MG63 (cell line): ENCODE measurements around the gene ING4. TPM values are rescaled to one million over a fixed set of nuclear protein-coding genes. Genes with fewer than 3 reads are reported as not detected.

Experiments
- DNase-seq: peaks from one replicate; pipeline ENCODE4 v3.0.0-alpha.2; 2020
- H3K27me3 ChIP-seq: fragments of 250-450 bp; sonication (Bioruptor Pico); 2 replicates; pipeline ENCODE4 v1.5.1; 2020; ENCODE audit warnings: mild to moderate bottlenecking, moderate library complexity
- H3K36me3 ChIP-seq: fragments of 250-450 bp; sonication (Bioruptor Pico); 2 replicates; pipeline ENCODE4 v1.5.1; 2020; ENCODE audit warnings: mild to moderate bottlenecking, moderate library complexity
- H3K4me3 ChIP-seq: fragments of 250-450 bp; sonication (Bioruptor Pico); 2 replicates; pipeline ENCODE4 v1.5.1; 2020; ENCODE audit warnings: mild to moderate bottlenecking, moderate library complexity
- H3K9me3 ChIP-seq: fragments of 250-450 bp; sonication (Bioruptor Pico); 2 replicates; pipeline ENCODE4 v1.5.1; 2020; ENCODE audit warnings: mild to moderate bottlenecking, moderate library complexity
- total RNA-seq: library from RNA; depleted of rRNA; stranded (reverse); fragments of >200 nt; shearing (Covaris generic); gene quantifications from 2 replicates; pipeline ENCODE4 v1.2.3, GENCODE V29; 2014; ENCODE audit warnings: low replicate concordance

ING4 gene
- total RNA-seq, 1 experiment from 2014 or later, result 30.1 TPM

DNA sequence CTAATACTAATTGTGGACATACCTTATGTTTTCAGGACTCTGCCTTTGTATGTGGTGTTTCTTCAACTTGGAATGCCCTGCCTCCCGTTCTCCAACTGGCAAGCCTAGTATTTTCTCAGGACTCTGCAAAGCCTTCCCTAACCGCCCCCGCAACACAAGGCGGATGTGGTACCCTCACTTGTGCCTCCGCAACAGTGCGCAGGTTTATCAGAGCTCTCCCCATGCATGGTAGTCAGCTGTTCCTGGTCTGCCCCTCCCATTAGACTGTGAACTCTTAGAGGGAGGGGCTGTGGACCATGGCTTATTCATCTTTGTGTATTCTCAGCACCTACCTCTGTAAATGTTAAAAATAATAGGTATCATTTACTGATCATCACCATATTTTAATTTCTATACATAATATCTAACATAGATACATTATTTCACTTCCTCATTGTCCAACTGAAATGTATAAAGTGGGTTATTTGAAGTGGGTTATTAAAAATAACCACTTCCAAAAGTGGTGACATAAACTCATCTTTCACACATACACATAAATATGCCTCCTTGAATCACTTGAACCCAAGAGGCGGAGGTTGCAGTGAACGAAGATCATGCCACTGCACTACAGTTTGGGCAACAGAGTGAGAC, 36.1 kb downstream of the ING4 start:
- Histone ChIP-seq H3K9me3 (no peaks in the 10 kb centered on the region), H3K27me3 (no peaks in the 10 kb centered on the region), H3K36me3 (no peaks in the 10 kb centered on the region), H3K4me3 (no peak overlapping the region)
- no peak for DNase-seq

DNA sequence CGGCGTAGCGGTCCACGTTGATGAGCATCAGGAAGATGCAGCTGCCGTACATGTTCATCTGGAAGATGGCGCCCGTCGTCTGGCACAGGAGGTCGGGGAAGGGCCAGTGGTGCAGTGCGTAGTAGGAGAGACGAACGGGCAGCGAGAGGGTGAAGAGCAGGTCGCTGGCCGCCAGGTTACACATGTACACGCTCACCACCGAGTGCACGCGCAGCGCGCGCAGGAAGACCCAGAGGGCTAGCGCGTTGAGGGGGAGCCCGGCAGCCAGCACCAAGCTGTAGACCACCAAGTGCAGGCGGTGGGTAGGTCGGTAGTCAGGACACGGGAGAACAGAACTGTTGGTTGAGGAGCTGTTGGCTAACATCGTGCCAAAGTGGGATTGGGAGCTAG, 42.0 kb downstream of the ING4 start:
- H3K9me3 ChIP-seq, result no peaks in the 10 kb centered on the region
- H3K36me3 ChIP-seq, result no peaks in the 10 kb centered on the region
- no peak for DNase-seq
- H3K27me3 ChIP-seq, result no peaks in the 10 kb centered on the region
- no peak overlapping the region for H3K4me3 ChIP-seq

DNA sequence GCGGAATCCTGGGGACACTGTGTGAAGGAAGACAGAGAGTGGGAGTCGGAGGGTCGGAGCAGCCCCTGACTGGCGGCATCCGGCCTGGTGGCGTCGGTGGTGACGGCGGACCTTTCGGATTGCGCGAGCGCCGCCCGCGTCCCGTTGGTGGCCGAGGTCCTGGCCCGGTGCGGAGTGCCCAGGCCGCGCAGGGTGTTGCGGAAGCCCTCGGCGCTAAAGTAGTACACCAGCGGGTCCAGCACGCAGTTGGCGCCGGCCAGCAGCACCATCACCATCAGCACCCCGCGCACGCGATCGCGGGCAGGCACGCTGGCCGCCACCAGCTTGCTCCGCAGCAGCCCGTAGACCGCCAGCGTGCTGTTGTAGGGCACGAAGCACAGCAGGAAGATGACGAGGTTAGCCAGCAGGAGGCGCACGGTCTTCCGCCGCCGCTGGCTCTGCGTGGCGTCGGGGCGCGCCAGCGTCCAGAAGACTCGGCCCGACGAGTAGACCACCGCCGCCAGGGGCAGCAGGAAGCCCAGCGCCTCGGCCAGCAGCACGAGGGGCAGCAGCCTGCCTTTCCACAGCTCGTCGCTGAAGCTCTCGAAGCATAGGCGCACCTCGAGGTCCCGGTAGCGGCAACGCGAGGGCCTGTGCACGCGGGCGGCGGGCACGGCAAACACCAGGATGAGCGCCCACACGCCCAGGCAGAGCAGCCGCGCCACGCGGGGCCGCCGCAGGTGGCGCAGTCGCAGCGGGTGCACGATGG, 42.6 kb downstream of the ING4 start:
- Histone ChIP-seq H3K4me3 (no peak overlapping the region), H3K9me3 (no peaks in the 10 kb centered on the region), H3K27me3 (no peaks in the 10 kb centered on the region), H3K36me3 (no peaks in the 10 kb centered on the region)
- DNase-seq, result no peak

DNA sequence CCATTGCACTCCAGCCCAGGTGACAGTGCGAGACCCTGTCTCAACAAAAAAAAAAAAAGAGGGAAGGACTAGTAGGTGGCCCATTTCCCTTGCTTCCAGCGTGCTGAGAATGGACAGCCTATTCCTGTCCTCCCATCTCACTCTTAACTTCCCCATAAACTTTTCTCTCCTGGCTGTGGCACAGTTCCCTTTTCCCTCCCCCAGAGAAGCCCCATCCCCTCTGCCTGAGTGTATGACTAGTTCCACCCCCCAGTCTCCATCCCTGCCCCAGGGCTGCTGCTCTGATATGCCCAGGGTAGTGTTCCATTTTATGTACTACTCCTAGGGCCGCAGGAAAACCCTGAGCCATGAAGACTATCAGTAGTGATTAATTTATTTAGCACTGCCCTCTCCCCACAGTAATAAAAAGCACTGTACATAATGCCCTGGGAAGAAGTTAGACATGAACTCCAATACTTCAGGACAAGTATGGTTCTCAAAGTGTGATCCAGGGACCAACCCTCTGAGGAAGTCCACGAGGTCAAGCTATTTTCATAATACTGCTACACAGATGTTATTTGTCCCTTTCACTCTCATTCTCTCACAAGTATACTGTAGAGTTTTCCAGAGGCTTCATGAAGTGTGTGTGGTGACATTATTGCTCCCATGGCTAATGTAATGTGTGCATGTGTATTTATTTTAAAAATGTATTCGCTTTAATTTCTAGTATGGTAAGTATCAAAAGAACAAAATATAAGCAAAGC, 44.3 kb downstream of the ING4 start:
- Histone ChIP-seq H3K9me3 (no peaks in the 10 kb centered on the region), H3K27me3 (no peaks in the 10 kb centered on the region), H3K4me3 (no peak overlapping the region), H3K36me3 (no peaks in the 10 kb centered on the region)
- no peak for DNase-seq

DNA sequence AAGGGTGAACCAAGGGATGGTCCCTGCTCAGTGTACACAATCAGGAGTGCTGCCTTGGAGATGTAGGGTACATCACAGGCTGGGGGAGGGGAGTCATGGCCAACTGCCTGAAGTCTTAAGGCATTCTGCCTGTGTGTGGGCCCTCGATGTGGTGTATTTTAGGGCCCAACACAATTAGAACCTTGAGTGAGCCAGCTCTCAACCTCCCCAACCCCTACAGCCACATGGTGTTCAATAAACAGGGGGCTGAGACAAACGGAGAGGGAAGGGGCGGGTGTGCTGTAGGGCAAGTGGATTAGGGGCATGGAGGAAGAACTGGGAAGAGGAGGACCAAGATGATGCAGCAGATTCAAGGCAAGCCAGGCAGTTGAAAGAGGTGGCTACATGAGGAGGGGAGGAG, 47.1 kb downstream of the ING4 start:
- Histone ChIP-seq H3K27me3 (no peaks in the 10 kb centered on the region), H3K4me3 (no peak overlapping the region), H3K9me3 (no peaks in the 10 kb centered on the region), H3K36me3 (no peaks in the 10 kb centered on the region)
- no peak for DNase-seq

DNA sequence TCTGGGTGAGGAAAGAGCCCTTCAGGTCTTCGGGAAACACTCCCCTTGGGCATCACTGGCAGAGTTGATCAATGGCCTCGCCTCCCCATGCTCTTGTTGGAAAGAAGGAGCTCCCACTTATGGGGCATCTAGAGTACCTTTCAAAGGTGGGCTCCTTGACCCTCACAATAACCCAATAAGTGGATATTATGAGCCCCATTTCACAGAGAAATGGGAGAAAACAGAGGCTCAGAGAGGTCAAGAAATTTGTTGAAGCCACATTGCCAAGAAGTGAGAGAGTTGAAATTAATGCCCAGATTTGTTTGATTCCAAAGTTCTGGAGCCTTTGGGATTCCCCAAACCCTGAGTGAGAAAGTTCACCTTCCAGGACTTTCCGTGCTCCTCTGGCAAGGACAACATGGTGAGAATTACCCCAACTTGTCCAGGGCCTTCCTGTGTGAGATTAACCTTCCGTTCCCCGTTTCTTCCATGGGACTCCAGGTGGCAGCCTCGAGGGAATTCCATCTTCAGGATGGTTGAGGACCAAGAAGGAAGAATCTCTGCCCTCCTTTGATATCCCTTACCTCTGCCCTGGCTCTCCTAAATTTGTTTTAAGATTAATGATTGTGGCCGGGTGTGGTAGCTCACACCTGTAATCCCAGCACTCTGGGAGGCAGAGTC, 48.3 kb downstream of the ING4 start:
- Histone ChIP-seq H3K27me3 (no peaks in the 10 kb centered on the region), H3K36me3 (no peaks in the 10 kb centered on the region), H3K9me3 (no peaks in the 10 kb centered on the region), H3K4me3 (0 out of 2 replicates have a peak overlapping the region, but pooled peaks have one; percentile 20)
- no peak for DNase-seq

DNA sequence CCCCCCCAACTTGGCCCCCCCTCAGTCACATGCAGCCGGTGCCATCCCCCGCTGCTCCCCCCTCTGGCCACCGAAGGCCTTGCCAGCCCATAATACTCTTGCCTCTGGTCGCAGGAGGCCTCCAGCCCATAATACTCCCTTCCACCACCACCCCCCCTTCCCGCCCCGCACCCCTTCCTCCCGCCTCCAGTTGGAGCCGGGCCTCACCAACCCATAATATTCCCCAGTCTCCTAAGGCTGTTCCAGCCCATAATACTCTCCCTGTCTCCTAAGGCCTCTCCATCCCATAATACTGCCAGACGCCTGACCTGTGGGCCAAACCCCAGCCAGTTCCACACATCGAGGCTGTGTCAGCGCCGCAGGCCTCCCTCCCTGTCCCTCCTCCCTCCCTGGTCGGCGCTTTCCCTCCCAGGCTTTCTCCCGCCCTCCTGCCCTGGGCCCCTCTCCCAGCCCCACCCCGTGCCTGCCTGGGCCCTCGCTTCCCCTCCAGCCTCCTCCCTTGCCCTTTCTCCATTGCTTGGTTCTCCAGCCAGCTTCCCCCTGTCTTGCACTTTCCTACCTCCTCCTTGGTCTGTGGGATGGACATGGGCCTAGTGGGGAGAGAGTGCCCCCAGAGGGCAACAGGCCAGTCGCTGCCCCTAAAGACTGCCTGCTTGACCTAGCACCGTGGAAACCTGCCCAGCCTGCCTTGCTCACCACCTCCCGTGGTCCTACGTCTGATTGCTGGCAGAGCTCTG, 49.0 kb downstream of the ING4 start:
- H3K4me3 ChIP-seq, result 0 out of 2 replicates have a peak overlapping the region, but pooled peaks have one; percentile 20
- H3K36me3 ChIP-seq, result no peaks in the 10 kb centered on the region
- peak; percentile 98 for DNase-seq
- H3K9me3 ChIP-seq, result no peaks in the 10 kb centered on the region; the same call in 1 of the 2 replicates
- H3K27me3 ChIP-seq, result no peaks in the 10 kb centered on the region

DNA sequence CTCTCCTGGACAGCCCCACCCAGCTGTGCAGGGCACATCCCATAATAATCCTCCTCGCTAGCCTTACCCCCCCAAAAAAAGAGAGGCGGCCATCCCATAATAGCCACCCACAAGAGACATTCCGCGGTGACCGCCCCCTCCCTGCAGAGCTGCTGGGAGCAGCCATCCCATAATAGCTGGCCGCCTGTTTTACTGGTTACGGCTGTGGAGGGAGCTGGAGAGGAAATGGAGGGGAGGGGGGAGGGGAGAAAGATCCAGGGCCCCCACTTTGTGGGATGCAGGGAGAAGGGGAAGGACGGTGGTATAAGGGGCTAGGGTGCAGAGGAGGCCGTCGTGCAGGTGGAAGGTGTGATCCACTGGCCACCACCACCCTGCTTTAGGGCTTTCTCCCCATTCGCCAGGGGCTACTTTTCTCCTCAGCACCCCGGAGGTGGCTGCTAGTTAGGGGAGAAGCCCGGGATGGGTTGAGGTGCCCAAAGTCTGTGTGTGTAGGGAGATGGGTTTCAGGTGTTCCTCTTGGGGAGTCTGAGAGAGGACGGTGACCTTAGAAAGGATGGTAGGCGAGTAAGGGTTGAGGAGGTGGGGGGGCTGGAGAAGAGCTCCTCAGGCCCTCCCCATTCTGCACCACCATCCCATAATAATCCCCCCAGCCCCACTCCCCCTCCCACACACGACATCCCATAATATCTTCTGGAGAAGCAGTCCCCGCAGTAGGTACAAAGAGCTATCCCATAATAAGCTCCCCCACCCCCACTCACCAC, 49.7 kb downstream of the ING4 start:
- H3K4me3 ChIP-seq, result peak overlapping the region; percentile 28
- H3K36me3 ChIP-seq, result no peaks in the 10 kb centered on the region
- H3K27me3 ChIP-seq, result no peaks in the 10 kb centered on the region
- no peaks in the 10 kb centered on the region; the same call in 1 of the 2 replicates for H3K9me3 ChIP-seq
- DNase-seq, result peak; percentile 88

DNA sequence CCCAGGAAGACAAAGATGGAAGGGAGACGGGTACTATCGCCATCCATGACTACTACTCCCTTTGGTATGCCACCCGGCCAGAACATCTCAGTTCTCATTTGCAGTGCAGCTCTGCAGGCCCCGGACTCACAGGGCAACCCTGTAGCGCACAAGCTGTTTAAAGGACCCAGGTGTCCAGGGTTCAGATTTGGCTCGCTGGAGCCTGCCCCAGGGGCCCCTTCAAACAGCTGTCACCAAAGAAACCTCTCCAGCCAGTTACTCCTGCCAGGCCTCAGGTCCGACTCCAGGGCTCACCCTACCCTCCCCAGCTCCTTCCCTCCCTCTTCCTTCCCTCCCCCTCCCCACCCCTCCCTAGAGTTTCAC, 50.3 kb downstream of the ING4 start:
- no peak overlapping the region for H3K4me3 ChIP-seq
- no peak for DNase-seq

DNA sequence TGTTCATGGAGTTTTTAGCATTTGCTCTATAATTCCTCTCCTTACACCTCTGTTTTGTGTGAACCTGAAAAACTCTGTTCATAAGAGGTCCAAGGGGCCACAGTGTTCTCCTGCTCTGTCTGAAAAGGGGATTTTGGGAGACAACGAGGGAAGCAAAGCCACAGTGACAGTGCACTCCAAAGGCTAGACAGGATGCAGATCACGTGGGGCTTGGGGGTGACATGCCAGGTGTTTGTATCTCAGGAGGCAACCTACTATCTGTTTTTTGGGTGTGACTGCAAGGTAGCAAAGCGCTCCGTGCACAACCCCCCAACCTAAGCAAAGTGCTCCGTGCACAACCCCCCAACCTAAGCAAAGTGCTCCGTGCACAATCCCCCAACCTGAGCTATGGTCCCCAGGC, 50.7 kb downstream of the ING4 start:
- H3K4me3 ChIP-seq, result no peak overlapping the region
- no peaks in the 10 kb centered on the region for H3K27me3 ChIP-seq
- DNase-seq, result no peak
- H3K9me3 ChIP-seq, result no peaks in the 10 kb centered on the region; the same call in 1 of the 2 replicates
- H3K36me3 ChIP-seq, result no peaks in the 10 kb centered on the region

More for the DNA sequence above, 50.3 kb downstream of the ING4 start:
- Histone ChIP-seq H3K36me3 (no peaks in the 10 kb centered on the region), H3K9me3 (no peaks in the 10 kb centered on the region; the same call in 1 of the 2 replicates), H3K27me3 (no peaks in the 10 kb centered on the region)

DNA sequence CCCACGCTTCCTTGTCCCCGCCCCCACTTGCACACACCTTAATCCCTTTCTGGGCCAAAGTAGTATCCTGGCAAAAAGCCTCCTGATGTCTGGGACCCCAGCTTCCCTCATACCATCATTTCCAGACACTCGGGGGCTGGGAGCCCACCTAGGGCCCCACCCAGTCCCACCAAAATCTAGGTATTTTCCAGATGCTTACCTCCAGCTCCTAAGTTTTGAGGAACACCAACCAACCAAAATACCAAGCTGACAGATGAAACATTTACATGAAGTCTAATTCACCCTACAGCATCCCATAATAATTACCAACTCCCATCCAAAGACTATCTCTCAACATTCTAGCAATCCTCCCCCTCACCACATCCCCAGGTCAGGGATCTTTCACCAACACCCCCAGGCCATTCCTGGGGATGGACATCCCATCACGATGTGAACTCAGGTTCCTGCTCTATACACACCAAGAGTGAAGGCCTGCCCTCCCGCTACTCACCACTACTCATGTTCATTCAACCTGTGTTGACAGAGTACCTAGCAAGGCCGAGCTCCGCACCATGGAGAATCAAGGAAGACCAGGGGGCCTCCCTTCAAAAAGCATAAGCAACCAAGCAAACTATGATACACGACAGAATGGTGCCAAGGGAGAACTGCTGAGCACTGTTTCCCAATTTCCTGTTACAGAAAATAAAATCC, 54.2 kb downstream of the ING4 start:
- no peak for DNase-seq
- peaks cover 25% of the 10 kb centered on the region for H3K36me3 ChIP-seq
- no peaks in the 10 kb centered on the region for H3K27me3 ChIP-seq
- H3K9me3 ChIP-seq, result no peaks in the 10 kb centered on the region; the same call in 1 of the 2 replicates
- no peak overlapping the region for H3K4me3 ChIP-seq

DNA sequence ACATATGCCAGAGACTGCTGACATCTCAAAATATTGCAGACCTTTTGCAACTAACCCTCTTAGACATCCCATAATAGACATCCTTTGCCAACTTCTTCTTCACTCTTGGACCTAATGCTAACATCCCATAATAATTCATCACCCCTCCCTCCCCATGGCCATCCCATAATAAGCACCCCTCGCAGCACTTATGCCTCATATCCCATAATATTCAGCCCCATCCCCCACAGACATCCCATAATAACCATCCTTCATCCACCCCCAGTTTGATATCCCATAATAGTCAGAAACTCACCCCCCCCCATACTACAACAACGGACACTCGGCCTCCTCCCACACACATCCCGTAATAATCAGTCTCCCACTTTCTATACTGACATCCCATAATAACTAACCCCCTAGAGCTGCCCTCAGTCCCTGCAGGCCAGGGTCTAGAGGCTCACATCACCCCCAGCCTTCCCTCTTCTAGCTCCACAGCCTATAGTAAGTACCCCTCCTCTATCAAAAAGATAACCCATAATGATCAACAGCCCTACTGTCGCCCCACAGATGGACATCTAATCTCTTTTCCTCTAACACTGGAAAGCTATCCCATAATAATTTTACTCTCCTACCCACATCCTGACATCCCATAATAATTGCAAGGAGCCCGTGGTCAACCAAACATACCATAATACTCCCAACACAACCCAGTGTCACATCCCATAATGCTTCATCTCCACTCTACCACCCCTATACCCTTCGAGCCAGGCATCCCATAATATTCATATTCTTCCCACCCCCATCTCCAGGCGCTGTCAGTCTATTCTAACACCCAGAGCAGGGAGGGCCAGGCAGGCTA, 54.9 kb downstream of the ING4 start:
- peak; percentile 47 for DNase-seq
- Histone ChIP-seq H3K27me3 (no peaks in the 10 kb centered on the region), H3K36me3 (peaks cover 30% of the 10 kb centered on the region), H3K4me3 (peak overlapping the region; percentile 18; the same call in 1 of the 2 replicates), H3K9me3 (no peaks in the 10 kb centered on the region; the same call in 1 of the 2 replicates)

DNA sequence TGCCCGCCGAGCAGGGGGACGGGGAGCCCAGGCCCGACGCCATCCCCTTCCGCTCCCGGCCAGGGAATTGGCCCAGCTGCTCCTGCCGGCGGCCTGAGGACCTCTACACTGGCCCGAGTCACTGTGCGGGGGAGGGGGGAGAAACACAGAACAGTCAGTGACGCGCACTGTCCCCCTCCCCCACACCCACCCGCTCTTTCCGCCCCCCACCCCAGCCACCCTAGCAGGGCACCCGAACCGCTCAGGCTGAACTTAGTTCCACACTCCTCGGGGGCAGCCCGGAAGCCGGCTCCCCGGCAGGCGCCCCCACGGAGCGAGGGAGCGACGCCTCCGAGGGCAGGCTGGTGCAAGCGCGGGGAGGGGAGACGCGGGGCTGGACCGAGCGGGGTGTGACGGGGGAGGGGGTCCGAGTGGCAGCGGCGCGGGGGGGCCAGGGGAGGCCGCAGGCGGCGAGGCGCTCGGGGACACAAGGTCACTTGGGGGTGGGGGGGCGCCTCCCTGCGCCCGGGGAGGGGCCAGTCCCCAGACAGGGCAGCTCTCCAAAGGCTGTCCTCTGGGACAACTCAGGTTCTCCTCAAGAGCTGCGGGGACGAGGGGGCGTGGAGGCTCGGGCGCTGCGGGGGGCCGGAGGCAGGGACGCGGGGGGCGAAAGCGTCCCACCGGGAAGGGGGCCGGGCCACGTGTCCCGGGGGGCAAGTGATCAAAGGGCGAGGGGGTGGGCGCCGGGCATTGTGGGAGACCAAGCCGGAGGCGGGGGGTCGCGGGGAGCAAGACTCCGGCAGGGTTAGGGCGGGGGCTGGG, 56.4 kb downstream of the ING4 start:
- H3K27me3 ChIP-seq, result no peaks in the 10 kb centered on the region
- H3K4me3 ChIP-seq, result peak overlapping the region; percentile 76
- H3K9me3 ChIP-seq, result no peaks in the 10 kb centered on the region; the same call in 1 of the 2 replicates
- peaks cover 45% of the 10 kb centered on the region for H3K36me3 ChIP-seq
- DNase-seq, result peak; percentile 73
